Ovary (tissue), 3 donors: ENCODE data around the gene AQP7.
"Not testable (repeated sequence)": the region's sequence is repeated elsewhere in the genome, so short reads cannot be mapped to it uniquely, and the experiment has no call there.

ENCODE experiments used
- CTCF ChIP-seq, 3 donors: fragments of 450-650 bp in 2 of 3; fragments of 200-600 bp in 1 of 3; IDR thresholded peaks; one replicate each; pipeline versions ENCODE4 v1.5.1 to v1.8.0; 2016 to 2022; ENCODE audit warnings: antibody characterized with exemption in 3 of 3, mild to moderate bottlenecking in 1 of 3
- EP300 ChIP-seq: sonication (generic); formaldehyde crosslinking; IDR thresholded peaks from one replicate; pipeline ENCODE4 v1.6.1; 2017; ENCODE audit warnings: antibody characterized with exemption
- POLR2A ChIP-seq: fragments of 450-650 bp; IDR thresholded peaks from one replicate; pipeline ENCODE4 v1.6.1; 2017; ENCODE audit warnings: antibody characterized with exemption, mild to moderate bottlenecking, moderate library complexity
- donor health status: DM: no; HTN: no; CAD: no.

GRCh38 chr9:33401809-33402208 lies 559 bp downstream of the AQP7 start:
- TF ChIP-seq CTCF (IDR thresholded peaks at IDR 0.05); EP300; POLR2A: not testable (repeated sequence)
